Mesodermal cell (in vitro differentiated cells): Measurements from ENCODE around the gene DPF3.

Source experiments
- H3K27ac ChIP-seq: 2 replicates; pipeline ENCODE4 v1.7.0; 2013; ENCODE audit warnings: mild to moderate bottlenecking, low read depth, low read length, moderate library complexity; ENCODE audit not compliant: severe bottlenecking
- H3K36me3 ChIP-seq: 2 replicates; pipeline ENCODE4 v1.7.1; 2013; ENCODE audit warnings: mild to moderate bottlenecking, low read length, moderate library complexity; ENCODE audit not compliant: control insufficient read depth, insufficient read depth
- H3K4me1 ChIP-seq: one replicate; pipeline ENCODE4 v1.7.1; 2013; ENCODE audit warnings: mild to moderate bottlenecking, low read length; ENCODE audit not compliant: insufficient read depth, control insufficient read depth, poor library complexity, severe bottlenecking
- H3K4me3 ChIP-seq: 2 replicates; pipeline ENCODE4 v1.7.0; 2013; ENCODE audit warnings: low read length, control low read depth, mild to moderate bottlenecking; ENCODE audit not compliant: insufficient read depth, poor library complexity, severe bottlenecking; ENCODE audit errors: extremely low read depth
- H3K9me3 ChIP-seq: 2 replicates; pipeline ENCODE4 v1.7.1; 2013; ENCODE audit warnings: mild to moderate bottlenecking, low read length, moderate library complexity; ENCODE audit not compliant: control insufficient read depth
- WGBS, 2 experiments: methylation state at CpG; one replicate each; pipeline ENCODE4 v1.1.5; 2013; ENCODE audit warnings: missing lambda C conversion rate in 2 of 2; ENCODE audit not compliant: insufficient coverage in 2 of 2; 5-methylcytosine and 5-hydroxymethylcytosine counted together

Gene DPF3

GRCh38 chr14:72839753-72840607, 53.9 kb downstream of the DPF3 start:
- no peaks in the 10 kb centered on the region for H3K36me3 ChIP-seq
- no peaks in the 10 kb centered on the region for H3K9me3 ChIP-seq
- no peaks in the 10 kb centered on the region for H3K4me1 ChIP-seq
- H3K27ac ChIP-seq: no peak overlapping the region
- 89 to 98% methylated on average over 9 to 10 of the region's 12 CpGs for WGBS, 2 experiments
- H3K4me3 ChIP-seq: no peak overlapping the region

- no peaks in the 10 kb centered on the region for H3K9me3 ChIP-seq
- 93 to 95% methylated on average over 12 of the region's 12 CpGs for WGBS, 2 experiments
Measured at GRCh38 chr14:72839351-72839750, 54.5 kb downstream of the DPF3 start.

GRCh38 chr14:72836085-72836484, 57.8 kb downstream of the DPF3 start:
- H3K36me3 ChIP-seq: no peaks in the 10 kb centered on the region

More at GRCh38 chr14:72839351-72839750, 54.5 kb downstream of the DPF3 start:
- no peak overlapping the region for H3K4me3 ChIP-seq
- H3K4me1 ChIP-seq: no peaks in the 10 kb centered on the region
- H3K27ac ChIP-seq: no peak overlapping the region
- H3K36me3 ChIP-seq: no peaks in the 10 kb centered on the region

GRCh38 chr14:72833174-72833573, 60.7 kb downstream of the DPF3 start:
- H3K36me3 ChIP-seq: no peaks in the 10 kb centered on the region
- WGBS, 2 experiments: 92 to 96% methylated on average over 9 of the region's 9 CpGs
- no peaks in the 10 kb centered on the region for H3K9me3 ChIP-seq
- H3K4me3 ChIP-seq: no peak overlapping the region
- no peaks in the 10 kb centered on the region for H3K4me1 ChIP-seq
- H3K27ac ChIP-seq: no peak overlapping the region

More at GRCh38 chr14:72836085-72836484, 57.8 kb downstream of the DPF3 start:
- Histone ChIP-seq H3K4me1 (no peaks in the 10 kb centered on the region), H3K27ac (no peak overlapping the region), H3K4me3 (no peak overlapping the region), H3K9me3 (no peaks in the 10 kb centered on the region)
- 85 to 100% methylated on average over 1 to 3 of the region's 4 CpGs for WGBS, 2 experiments

GRCh38 chr14:72830786-72831594, 62.9 kb downstream of the DPF3 start:
- 73 to 74% methylated on average over 7 to 12 of the region's 16 CpGs for whole genome bisulfite sequencing, 2 experiments
- Histone ChIP-seq H3K9me3 (no peaks in the 10 kb centered on the region), H3K36me3 (no peaks in the 10 kb centered on the region), H3K27ac (no peak overlapping the region), H3K4me3 (no peak overlapping the region), H3K4me1 (no peaks in the 10 kb centered on the region)

- H3K9me3 ChIP-seq: no peaks in the 10 kb centered on the region
- H3K36me3 ChIP-seq: no peaks in the 10 kb centered on the region
- H3K4me1 ChIP-seq: no peaks in the 10 kb centered on the region
- no peak overlapping the region for H3K27ac ChIP-seq
- no peak overlapping the region for H3K4me3 ChIP-seq
- WGBS, 2 experiments: no CpG with 5 or more reads among the region's 4 CpGs
Measured at GRCh38 chr14:72830356-72830755, 63.5 kb downstream of the DPF3 start.

- WGBS, 2 experiments: 87 to 90% methylated on average over 4 to 5 of the region's 5 CpGs
- Histone ChIP-seq H3K4me3 (no peak overlapping the region), H3K4me1 (peaks cover 7% of the 10 kb centered on the region), H3K36me3 (no peaks in the 10 kb centered on the region), H3K9me3 (no peaks in the 10 kb centered on the region), H3K27ac (no peak overlapping the region)
Measured at GRCh38 chr14:72828604-72829003, 65.3 kb downstream of the DPF3 start.

GRCh38 chr14:72826039-72826438, 67.9 kb downstream of the DPF3 start:
- Histone ChIP-seq H3K4me3 (no peak overlapping the region), H3K9me3 (no peaks in the 10 kb centered on the region), H3K4me1 (peaks cover 7% of the 10 kb centered on the region), H3K36me3 (no peaks in the 10 kb centered on the region), H3K27ac (no peak overlapping the region)
- 75% methylated on average over 2 of the region's 4 CpGs; no CpG with 5 or more reads in 1 of the 2 experiments for WGBS, 2 experiments

GRCh38 chr14:72825486-72825885, 68.4 kb downstream of the DPF3 start:
- no peak overlapping the region for H3K27ac ChIP-seq
- no peaks in the 10 kb centered on the region for H3K9me3 ChIP-seq
- H3K4me3 ChIP-seq: no peak overlapping the region
- H3K36me3 ChIP-seq: no peaks in the 10 kb centered on the region
- H3K4me1 ChIP-seq: peaks cover 7% of the 10 kb centered on the region
- WGBS, 2 experiments: 82 to 92% methylated on average over 2 of the region's 2 CpGs

GRCh38 chr14:72824051-72824450, 69.8 kb downstream of the DPF3 start:
- no peak overlapping the region for H3K27ac ChIP-seq
- H3K9me3 ChIP-seq: peaks cover 3% of the 10 kb centered on the region
- peaks cover 7% of the 10 kb centered on the region for H3K4me1 ChIP-seq
- no peak overlapping the region for H3K4me3 ChIP-seq
- WGBS, 2 experiments: 88 to 100% methylated on average over 2 of the region's 2 CpGs
- no peaks in the 10 kb centered on the region for H3K36me3 ChIP-seq
